ENCODE measurements around the gene SLC46A3. TPM values are rescaled to one million over a fixed set of nuclear protein-coding genes. Genes with fewer than 3 reads are reported as not detected.
"Not testable (repeated sequence)": the region's sequence is repeated elsewhere in the genome, so short reads cannot be mapped to it uniquely, and the experiment has no call there.

The SLC46A3 gene
- total RNA-seq, 2 experiments from 2014 or later: 4.3 to 10.2 TPM

DNA sequence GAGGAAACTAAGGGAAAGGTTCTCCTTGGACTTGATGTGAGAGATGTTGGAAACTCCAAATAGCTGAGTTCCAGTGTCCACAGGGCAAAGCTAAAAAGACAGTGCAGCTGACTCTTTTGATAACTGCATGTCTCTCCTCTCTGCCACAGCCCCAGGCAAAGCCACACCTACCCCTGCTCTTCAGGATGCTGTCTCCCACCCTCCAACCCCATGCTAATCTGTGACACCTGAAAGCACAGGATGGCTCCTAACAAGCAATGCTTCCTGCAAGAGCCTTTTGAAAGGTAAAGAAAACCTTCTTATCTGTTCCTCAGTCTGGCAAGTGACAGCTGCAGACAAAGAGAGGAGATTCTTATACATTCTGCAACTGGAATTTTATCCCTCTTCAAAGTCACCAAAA is 14.5 kb downstream of the SLC46A3 start:
- no peak for DNase-seq (ENCODE audit: low spot score)
- no peaks in the 10 kb centered on the region for H3K79me2 ChIP-seq (ENCODE audit: insufficient read depth, low read depth, low read length)
- 0 out of 2 replicates have a peak, but pooled peaks cover 3% of the 10 kb centered on the region for H3K9me2 ChIP-seq (ENCODE audit: insufficient read depth, low read length)
- no peaks in the 10 kb centered on the region for H3K9me3 ChIP-seq (ENCODE audit: low read length)
- POLR2A ChIA-PET: no interaction called here
- peaks cover 7% of the 10 kb centered on the region; the same call in 1 of the 2 replicates for H3K36me3 ChIP-seq (ENCODE audit: insufficient read depth, low read length)
- TF ChIP-seq, protein P1, sequence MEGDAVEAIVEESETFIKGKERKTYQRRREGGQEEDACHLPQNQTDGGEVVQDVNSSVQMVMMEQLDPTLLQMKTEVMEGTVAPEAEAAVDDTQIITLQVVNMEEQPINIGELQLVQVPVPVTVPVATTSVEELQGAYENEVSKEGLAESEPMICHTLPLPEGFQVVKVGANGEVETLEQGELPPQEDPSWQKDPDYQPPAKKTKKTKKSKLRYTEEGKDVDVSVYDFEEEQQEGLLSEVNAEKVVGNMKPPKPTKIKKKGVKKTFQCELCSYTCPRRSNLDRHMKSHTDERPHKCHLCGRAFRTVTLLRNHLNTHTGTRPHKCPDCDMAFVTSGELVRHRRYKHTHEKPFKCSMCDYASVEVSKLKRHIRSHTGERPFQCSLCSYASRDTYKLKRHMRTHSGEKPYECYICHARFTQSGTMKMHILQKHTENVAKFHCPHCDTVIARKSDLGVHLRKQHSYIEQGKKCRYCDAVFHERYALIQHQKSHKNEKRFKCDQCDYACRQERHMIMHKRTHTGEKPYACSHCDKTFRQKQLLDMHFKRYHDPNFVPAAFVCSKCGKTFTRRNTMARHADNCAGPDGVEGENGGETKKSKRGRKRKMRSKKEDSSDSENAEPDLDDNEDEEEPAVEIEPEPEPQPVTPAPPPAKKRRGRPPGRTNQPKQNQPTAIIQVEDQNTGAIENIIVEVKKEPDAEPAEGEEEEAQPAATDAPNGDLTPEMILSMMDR (conservative IDR thresholded peaks at IDR 0.05; ENCODE audit: low read length): no peak
- no peak for TF ChIP-seq EZH2phosphoT487 (IDR thresholded peaks at IDR 0.05; ENCODE audit: borderline replicate concordance, low read depth, low read length)
- H3K27ac ChIP-seq (ENCODE audit: low read depth, low read length, poor library complexity, severe bottlenecking): no peak overlapping the region
- H3K4me3 ChIP-seq (ENCODE audit: low read depth, low read length, poor library complexity, severe bottlenecking): no peak overlapping the region
- intact Hi-C loops (cut with micrococcal nuclease; ENCODE audit: unreplicated experiment): no loop called here
- CTCF ChIA-PET (ENCODE audit: unreplicated experiment): no interaction called here
- no TSS peak for BruUV-seq (replicated peaks)
- H2AFZ ChIP-seq (ENCODE audit: low read length): no peak overlapping the region
- no peak overlapping the region for H3K4me2 ChIP-seq (ENCODE audit: low read length)
- peaks cover 6% of the 10 kb centered on the region for H3K4me1 ChIP-seq (ENCODE audit: insufficient read depth, low read length, poor library complexity, severe bottlenecking)
- no peaks in the 10 kb centered on the region for H4K20me1 ChIP-seq (ENCODE audit: insufficient read depth, low read length)

DNA sequence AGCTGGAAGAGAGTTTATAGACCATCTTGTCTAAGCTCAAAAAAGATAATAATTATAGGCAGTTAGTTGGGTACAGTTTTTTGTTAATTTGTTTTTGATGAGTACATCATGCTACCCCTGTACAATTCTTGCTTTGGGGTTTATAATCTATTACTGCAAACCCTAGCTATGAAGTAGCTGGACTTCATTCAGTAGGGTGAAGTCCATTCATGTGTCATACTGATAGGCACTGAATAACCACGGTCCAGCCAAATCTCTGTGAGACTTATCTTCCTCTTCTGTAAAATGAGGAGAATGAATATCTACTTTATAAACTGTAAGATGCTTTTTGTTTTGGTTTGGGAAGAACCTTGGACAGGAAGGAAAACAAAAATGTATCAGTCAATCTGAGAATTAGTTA is 19.5 kb downstream of the SLC46A3 start:
- H3K27ac ChIP-seq (ENCODE audit: low read depth, low read length, poor library complexity, severe bottlenecking): no peak overlapping the region
- TF ChIP-seq, protein P1 (conservative IDR thresholded peaks at IDR 0.05; ENCODE audit: low read length): no peak
- TF ChIP-seq EZH2phosphoT487 (IDR thresholded peaks at IDR 0.05; ENCODE audit: borderline replicate concordance, low read depth, low read length): no peak
- BruUV-seq (replicated peaks): no TSS peak
- intact Hi-C loops (cut with micrococcal nuclease; ENCODE audit: unreplicated experiment): no loop called here
- POLR2A ChIA-PET: interaction anchor here (0.7 to 0.9 kb wide), 2 partner anchors 41 to 98 kb away, joined by 3 read pairs; partner anchors contain the start of gene POMP
- H4K20me1 ChIP-seq (ENCODE audit: insufficient read depth, low read length): no peaks in the 10 kb centered on the region
- CTCF ChIA-PET (ENCODE audit: unreplicated experiment): no interaction called here
- no peak for DNase-seq (ENCODE audit: low spot score)
- no peaks in the 10 kb centered on the region for H3K9me3 ChIP-seq (ENCODE audit: low read length)
- no peaks in the 10 kb centered on the region for H3K4me1 ChIP-seq (ENCODE audit: insufficient read depth, low read length, poor library complexity, severe bottlenecking)
- no peak overlapping the region for H2AFZ ChIP-seq (ENCODE audit: low read length)
- H3K4me3 ChIP-seq (ENCODE audit: low read depth, low read length, poor library complexity, severe bottlenecking): no peak overlapping the region
- H3K9me2 ChIP-seq (ENCODE audit: insufficient read depth, low read length): no peaks in the 10 kb centered on the region
- H3K36me3 ChIP-seq (ENCODE audit: insufficient read depth, low read length): peaks cover 14% of the 10 kb centered on the region; the same call in 1 of the 2 replicates
- no peak overlapping the region for H3K4me2 ChIP-seq (ENCODE audit: low read length)
- H3K79me2 ChIP-seq (ENCODE audit: insufficient read depth, low read depth, low read length): no peaks in the 10 kb centered on the region

DNA sequence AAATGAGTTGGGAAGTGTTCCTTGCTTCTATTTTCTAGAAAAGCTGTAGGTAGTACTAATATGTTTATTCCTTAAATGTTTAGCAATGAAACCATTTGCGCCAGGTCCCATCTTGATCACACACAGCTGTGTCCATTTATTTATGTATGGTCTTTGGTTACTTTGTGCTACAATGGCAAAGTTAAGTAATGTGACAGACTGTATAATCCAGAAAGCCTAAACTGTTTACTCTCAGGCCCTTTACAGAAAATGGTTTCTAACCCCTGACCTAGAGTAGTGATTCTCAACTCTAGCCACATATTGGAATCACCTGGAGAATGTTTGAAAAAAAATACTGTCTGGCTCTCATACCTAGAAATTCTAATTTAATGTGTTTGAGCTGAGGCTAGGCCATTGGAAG is 21.3 kb downstream of the SLC46A3 start:
- H3K9me3 ChIP-seq (ENCODE audit: low read length): no peaks in the 10 kb centered on the region
- H3K4me3 ChIP-seq (ENCODE audit: low read depth, low read length, poor library complexity, severe bottlenecking): no peak overlapping the region
- ChIA-PET CTCF (ENCODE audit: unreplicated experiment) (no interaction called here), POLR2A (interaction anchor here (0.5 kb wide), 1 partner anchor 57 kb away, joined by 4 read pairs; no protein-coding TSS in a partner anchor)
- H4K20me1 ChIP-seq (ENCODE audit: insufficient read depth, low read length): no peaks in the 10 kb centered on the region
- no peak overlapping the region for H3K27ac ChIP-seq (ENCODE audit: low read depth, low read length, poor library complexity, severe bottlenecking)
- no peaks in the 10 kb centered on the region for H3K4me1 ChIP-seq (ENCODE audit: insufficient read depth, low read length, poor library complexity, severe bottlenecking)
- H3K4me2 ChIP-seq (ENCODE audit: low read length): no peak overlapping the region
- TF ChIP-seq, protein P1 (conservative IDR thresholded peaks at IDR 0.05; ENCODE audit: low read length): no peak
- no peak for TF ChIP-seq EZH2phosphoT487 (IDR thresholded peaks at IDR 0.05; ENCODE audit: borderline replicate concordance, low read depth, low read length)
- no peak overlapping the region for H2AFZ ChIP-seq (ENCODE audit: low read length)
- DNase-seq (ENCODE audit: low spot score): no peak
- intact Hi-C loops (cut with micrococcal nuclease; ENCODE audit: unreplicated experiment): no loop called here
- peaks cover 14% of the 10 kb centered on the region; the same call in 1 of the 2 replicates for H3K36me3 ChIP-seq (ENCODE audit: insufficient read depth, low read length)
- no TSS peak for BruUV-seq (replicated peaks)
- H3K9me2 ChIP-seq (ENCODE audit: insufficient read depth, low read length): no peaks in the 10 kb centered on the region
- H3K79me2 ChIP-seq (ENCODE audit: insufficient read depth, low read depth, low read length): no peaks in the 10 kb centered on the region

DNA sequence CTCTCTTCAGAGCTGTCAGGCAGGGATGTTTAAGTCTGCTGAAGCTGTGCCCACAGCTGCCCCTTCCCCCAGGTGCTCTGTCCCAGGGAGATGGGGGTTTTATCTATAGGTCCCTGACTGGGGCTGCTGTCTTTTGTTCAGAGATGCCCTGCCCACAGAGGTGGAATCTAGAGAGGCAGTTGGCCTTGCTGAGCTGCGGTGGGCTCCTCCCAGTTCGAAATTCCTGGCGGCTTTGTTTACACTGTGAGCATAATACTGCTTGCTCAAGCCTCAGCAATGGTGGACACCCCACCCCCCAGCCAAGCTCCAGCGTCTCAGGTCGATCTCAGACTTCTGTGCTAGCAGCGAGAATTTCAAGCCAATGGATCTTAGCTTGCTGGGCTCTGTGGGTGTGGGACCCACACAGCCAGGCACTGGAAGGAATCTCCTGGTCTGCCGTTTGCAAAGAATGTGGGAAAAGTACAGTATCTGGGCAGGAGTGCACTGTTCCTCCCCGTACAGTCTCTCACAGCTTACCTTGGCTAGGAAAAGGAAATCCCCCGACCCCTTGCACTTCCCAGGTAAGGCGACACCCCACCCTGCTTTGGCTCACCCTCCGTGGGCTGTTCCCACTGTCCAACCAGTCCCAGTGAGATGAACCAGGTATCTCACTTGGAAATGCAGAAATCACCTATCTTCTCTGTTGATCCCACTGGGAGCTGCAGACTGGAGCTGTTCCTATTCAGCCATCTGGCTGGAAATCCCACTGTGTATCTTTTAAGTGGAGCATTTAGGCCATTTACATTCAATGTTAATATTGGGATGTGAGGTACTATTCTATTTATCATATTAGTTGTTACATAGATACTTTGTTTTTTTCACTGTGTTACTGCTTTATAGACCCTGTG is 24.9 kb downstream of the SLC46A3 start:
- H3K27ac ChIP-seq (ENCODE audit: low read depth, low read length, poor library complexity, severe bottlenecking); H3K9me2 ChIP-seq (ENCODE audit: insufficient read depth, low read length); H3K79me2 ChIP-seq (ENCODE audit: insufficient read depth, low read depth, low read length); DNase-seq (ENCODE audit: low spot score); H3K4me1 ChIP-seq (ENCODE audit: insufficient read depth, low read length, poor library complexity, severe bottlenecking); CTCF ChIA-PET (ENCODE audit: unreplicated experiment); intact Hi-C loops (cut with micrococcal nuclease; ENCODE audit: unreplicated experiment); H3K9me3 ChIP-seq (ENCODE audit: low read length); H3K36me3 ChIP-seq (ENCODE audit: insufficient read depth, low read length); BruUV-seq (replicated peaks); H3K4me3 ChIP-seq (ENCODE audit: low read depth, low read length, poor library complexity, severe bottlenecking); POLR2A ChIA-PET; H2AFZ ChIP-seq (ENCODE audit: low read length); H3K4me2 ChIP-seq (ENCODE audit: low read length); H4K20me1 ChIP-seq (ENCODE audit: insufficient read depth, low read length): not testable (repeated sequence)
